NCI-H226 (cell line): ENCODE measurements around the gene ACP5.
"Not testable (repeated sequence)": the region's sequence is repeated elsewhere in the genome, so short reads cannot be mapped to it uniquely, and the experiment has no call there.

Experiments
- DNase-seq: peaks from one replicate; pipeline ENCODE4 v3.0.0-alpha.2; 2015

ACP5 gene

DNA sequence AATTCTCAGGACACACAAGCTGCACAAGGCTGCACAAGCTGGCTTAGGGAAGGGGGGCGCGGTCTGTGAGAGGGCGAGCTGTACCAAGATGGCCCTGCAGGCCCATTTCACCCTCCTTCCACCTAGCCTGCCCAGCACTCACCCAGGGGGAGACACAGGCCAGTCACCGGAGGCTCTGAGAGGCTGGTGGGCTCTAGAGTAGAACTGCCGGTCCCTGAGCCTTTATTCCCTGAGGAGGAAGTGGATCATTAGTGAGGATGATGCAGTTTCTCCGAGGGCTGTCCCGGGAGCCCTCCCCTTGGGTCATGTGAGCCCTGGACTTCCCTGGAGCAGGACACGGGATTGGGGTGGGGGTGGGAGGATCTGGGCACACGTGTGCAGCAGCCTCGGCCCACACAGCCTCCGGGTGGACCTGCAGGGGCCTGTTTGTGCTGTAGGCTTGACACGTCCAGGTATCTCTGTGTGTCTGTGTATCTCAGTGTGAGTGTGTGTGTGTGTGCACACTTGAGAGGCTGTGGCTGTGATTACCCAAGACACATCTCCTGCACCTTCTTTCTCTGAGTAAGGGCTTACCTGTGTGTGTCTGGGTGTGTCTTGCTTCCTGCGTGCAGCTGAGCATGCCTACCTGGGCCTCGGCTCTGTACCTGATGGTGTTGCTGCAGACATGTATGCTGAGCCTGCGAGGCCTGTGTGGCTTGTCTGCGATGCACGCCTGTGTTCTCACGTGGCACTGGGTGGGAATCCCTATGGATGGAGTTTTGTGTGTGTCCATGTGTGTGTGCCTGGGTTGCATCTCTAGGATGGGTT lies at the start of gene ACP5:
ACP5 (minus strand) TSS at position 195 of the 807 bp plus-strand sequence. CDS start 328 bp downstream, outside the sequence.
- no peak for DNase-seq

DNA sequence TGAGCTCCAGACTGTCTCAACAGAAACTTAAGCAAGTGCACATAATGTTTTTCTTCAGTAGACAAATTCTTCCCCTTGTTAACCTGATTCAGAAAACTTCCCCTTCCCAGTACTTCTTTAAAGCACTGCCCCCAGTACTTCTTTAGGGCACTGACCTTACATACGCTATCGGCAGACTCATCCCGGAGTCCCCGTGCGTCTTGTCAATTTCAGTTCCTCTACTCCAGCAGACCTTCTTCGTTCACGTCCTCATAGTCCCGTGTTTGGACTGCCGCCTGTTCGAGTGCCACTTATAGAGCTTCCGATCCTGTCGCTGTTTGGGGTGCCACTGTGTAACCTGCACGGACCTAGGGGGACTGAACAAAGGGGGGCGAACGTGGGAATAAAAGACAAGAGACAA lies 48.8 kb upstream of the ACP5 start:
- no peak for DNase-seq

DNA sequence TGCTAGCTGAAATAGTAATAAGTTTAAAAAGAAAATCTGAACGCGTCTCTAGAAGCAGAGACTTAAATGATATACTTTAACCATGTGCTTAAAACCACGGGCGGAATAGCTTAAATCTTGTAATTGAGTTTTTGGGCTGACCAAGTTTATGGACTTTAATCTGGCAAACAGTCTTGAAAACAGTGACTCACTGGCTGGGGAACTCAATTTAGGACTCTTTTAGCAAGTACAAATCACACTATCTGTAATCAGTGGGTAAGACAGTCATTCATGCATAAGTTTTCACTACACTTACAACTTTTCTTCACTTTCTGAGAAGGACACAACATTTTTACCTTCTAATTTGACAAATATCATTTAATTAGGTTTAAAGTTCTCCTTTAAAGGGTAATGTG lies 46.6 kb upstream of the ACP5 start:
- no peak for DNase-seq

DNA sequence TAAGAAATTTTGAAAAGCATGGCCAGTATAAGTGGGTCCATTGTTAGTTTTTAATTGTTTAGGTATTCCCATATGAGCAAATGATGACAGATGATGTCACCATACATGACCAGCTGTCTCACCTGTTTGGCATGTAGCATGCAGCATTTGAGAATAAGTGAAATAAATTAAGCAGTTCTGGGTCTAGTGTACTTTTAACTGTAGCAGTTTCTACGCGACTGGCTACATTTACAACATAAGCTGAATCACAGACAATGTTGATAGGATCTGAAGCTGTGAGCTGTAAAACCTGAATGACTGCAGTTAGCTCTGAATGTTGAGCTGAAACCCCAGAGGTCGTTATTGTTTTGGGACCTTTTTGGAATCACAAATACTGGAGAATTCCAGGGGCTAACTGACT lies 45.0 kb upstream of the ACP5 start:
- not testable (repeated sequence) for DNase-seq

DNA sequence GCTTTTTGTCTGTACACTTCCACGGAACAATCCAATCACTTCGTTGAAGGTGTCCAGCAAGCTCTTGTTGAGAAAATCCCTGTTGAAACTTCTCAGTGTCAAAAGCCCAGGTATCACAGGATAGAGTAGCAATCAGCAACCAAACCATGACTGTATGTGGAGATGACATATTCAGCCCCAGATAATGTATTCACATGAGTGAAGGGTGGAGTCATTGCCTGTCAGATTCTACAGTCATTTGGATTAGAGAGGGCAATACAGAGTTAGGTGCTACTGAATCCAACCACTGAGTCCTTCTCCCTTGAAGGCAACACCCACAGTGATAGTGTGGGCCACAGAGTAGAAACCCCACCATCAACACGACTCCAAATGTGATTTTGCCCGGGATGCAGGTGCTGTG lies 43.1 kb upstream of the ACP5 start:
- no peak for DNase-seq

GRCh38 chr19:11617180-11618062 lies 40.0 kb upstream of the ACP5 start:
- no peak for DNase-seq

- no peak for DNase-seq
Observed at GRCh38 chr19:11612816-11613511, 35.5 kb upstream of the ACP5 start.

DNA sequence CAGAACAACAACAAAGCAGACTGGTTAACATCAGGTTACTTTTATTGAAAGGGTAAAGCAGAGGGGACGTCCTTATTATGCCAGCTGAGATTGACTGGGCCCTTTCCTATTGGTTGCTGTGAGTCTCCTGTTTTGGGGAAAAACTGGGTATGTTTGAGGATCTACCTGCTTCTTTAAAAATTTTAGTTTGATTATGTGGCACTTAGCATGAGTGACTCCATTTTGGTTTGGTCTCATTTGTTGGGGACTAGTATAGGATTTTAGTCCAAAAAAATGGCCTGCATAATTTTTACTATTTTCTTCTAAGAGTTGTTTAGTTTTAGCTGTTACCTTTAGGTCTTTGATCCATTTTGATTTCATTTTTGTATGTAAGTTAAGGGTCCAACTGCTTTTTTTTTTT lies 34.3 kb upstream of the ACP5 start:
- DNase-seq, result no peak

DNA sequence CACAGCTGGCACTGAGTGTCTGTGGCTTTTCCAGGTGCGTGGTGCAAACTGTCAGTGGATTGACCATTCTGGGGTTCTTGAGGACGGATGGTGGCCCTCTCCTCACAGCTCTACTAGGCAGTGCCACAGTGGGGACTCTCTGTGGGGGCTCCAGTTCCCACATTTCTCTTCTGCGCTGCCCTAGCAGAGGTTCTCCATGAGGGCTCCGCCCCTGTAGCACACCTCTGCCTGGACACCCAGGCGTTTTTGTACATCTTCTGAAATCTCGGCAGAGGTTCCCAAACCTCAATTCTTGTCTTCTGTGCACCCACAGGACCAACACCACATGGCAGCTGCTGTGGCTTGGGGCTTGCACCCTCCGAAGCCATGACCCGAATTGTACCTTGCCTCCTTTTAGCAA lies 29.0 kb upstream of the ACP5 start:
- DNase-seq, result no peak

GRCh38 chr19:11599704-11600103 lies 22.3 kb upstream of the ACP5 start:
- DNase-seq, result not testable (repeated sequence)

GRCh38 chr19:11598746-11599145 lies 21.3 kb upstream of the ACP5 start:
- DNase-seq, result no peak

DNA sequence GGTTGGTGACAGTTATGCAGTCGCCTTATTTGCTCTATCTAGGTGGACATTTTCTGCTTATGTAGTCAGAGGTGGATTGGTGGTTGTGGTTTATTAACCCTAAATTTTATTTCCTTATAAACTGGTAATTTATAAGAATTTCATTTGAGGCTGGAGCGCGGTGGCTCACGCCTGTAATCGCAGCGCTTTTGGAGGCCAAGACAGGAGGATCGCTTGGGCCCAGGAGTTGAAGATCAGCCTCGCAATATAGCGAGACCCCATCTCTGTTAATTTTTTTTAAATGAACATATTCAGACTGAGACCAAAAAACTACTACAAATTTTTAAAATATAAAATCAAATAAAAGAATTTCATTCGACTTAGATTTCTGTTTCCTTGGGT lies 20.6 kb upstream of the ACP5 start:
- DNase-seq, result no peak

GRCh38 chr19:11597202-11598102 lies 20.0 kb upstream of the ACP5 start, which contains the start of gene ZNF627:
ZNF627 (plus strand) TSS chr19:11597483; CDS start chr19:11597628, 145 bp downstream.
- DNase-seq, result peak; percentile 95

- no peak for DNase-seq
Observed at GRCh38 chr19:11596156-11596555, 18.7 kb upstream of the ACP5 start.

- DNase-seq, result no peak
Observed at GRCh38 chr19:11594084-11594483, 16.6 kb upstream of the ACP5 start.

DNA sequence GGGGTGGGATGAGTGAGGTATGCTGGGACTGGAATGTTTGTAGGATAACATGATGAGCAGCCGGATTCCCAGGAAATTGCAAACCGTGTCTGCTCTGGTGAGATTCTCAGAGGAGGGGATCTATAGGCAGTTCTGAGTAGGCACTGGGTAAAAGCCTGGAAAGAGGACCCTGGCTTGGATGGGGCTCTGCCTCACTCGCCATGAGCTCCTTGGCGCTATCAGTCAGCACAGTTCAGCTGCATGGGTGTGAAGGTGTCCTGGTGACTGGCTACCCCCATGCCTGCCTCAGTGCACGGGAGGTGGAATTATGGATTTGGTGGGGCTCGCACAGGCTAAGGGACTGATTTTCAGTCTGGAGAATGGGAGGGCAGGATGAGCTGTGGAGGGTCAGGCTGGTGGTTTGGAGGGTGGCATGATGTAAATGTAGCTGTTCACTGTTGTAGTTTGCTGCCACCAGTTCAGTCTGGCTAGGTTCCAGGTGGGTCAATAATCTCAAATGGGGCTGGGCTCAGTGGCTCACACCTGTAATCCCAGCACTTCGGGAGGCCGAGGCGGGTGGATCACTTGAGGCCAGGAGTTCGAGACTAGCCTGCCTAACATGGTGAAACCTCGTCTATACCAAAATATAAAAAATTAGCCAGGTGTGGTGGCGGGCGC lies 10.7 kb upstream of the ACP5 start:
- DNase-seq, result no peak

GRCh38 chr19:11587302-11587974 lies 10.0 kb upstream of the ACP5 start:
- DNase-seq, result peak; percentile 54

DNA sequence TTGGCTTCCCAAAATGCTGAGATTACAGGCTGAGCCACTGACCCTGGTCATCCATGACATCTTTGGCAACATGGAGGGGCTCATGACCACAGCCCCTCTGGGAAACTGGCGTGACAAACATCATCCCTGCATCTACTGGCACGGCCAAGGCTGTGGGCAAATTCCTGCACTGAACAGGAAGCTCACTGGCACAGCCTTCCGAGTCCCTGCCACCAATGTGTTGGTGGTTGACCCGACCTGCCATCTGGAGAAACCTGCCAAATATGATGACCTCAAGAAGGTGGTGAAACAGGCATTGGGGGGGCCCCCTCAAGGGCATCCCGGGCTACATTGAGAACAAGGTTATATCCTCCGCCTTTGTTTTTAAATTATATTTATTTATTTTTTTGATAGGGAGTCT lies 8.9 kb upstream of the ACP5 start:
- DNase-seq, result no peak

DNA sequence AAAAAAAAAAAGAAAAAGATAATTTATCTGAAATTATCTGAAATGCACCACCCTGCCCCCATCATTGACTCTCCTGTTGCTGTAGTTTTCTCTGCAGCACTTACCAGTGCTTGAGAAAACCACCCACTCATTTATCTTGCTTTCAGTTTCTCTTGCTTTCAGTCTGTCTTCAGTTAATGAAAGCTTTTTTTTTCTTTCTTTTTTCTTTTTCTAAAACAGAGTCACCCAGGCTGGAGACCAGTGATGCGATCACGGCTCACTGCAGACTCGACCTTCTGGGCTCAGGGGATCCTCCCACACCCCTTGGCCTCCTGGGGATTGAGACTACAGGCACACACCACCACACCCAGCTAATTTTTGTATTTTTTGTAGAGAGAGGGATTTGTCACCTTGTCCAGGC lies 4.3 kb upstream of the ACP5 start:
- DNase-seq, result no peak

DNA sequence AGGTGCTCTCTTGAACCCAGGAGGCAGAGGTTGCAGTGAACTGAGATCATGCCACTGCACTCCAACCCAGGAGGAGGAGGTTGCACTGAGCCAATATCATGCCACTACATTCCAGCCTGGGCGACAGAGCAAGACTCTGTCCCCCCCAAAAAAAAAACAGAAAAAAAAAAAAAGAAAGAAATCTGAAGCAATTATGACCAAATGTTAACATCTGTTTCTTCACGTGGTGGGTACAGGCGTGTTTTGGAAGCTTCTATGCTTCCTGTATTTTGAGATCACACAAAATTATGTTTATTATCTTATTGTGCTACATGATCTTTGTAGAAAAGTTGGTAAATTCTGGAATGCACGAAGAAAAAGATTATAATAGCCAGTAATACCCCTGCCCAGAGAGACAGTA lies 2.7 kb upstream of the ACP5 start:
- no peak for DNase-seq
